IMR-90 (cell line): ENCODE data around the gene DPP10. TPM values are rescaled to one million over a fixed set of nuclear protein-coding genes. Genes with fewer than 3 reads are reported as not detected.

ENCODE experiments used
- ATAC-seq: fragments of 200-7000 bp; cut with Tn5 transposase; 2 replicates; pipeline ENCODE4 v1.9.1; 2020; ENCODE audit warnings: low read depth, mild to moderate bottlenecking, moderate library complexity
- BruUV-seq: library from RNA; stranded (reverse); fragments of 400-500 nt; replicated peaks from 2 replicates; lab custom pipeline; 2021; lab: Mats Ljungman, UMichigan
- CTCF ChIA-PET: fragments of 300-600 bp; formaldehyde crosslinking; extraction: SDS; loops from one replicate; lab custom pipeline; 2021; ENCODE audit warnings: antibody characterized with exemption; lab: Yijun Ruan, JAX
- POLR2A ChIA-PET: fragments of 300-600 bp; sonication (Branson Sonifier 250); formaldehyde crosslinking; loops from one replicate; lab custom pipeline; 2022; ENCODE audit warnings: antibody characterized with exemption; ENCODE audit not compliant: unreplicated experiment; lab: Charles Lee
- DNase-seq: peaks from one replicate; pipeline ENCODE4 v3.0.0; 2013
- H2AFZ ChIP-seq: replicated peaks from 2 replicates; pipeline ENCODE3; 2013; ENCODE audit warnings: low read length, mild to moderate bottlenecking; ENCODE audit not compliant: poor library complexity
- H2AK5ac ChIP-seq: 2 replicates; pipeline ENCODE4 v1.6.1; 2013; ENCODE audit warnings: low read depth, low read length, inconsistent platforms
- H2AK9ac ChIP-seq: replicated peaks from 2 replicates; pipeline ENCODE3; 2013; ENCODE audit warnings: mild to moderate bottlenecking, low read depth, low read length, moderate library complexity; ENCODE audit not compliant: poor library complexity
- H2BK120ac ChIP-seq: 2 replicates; pipeline ENCODE4 v1.6.1; 2013; ENCODE audit warnings: low read depth, low read length, inconsistent platforms
- H2BK15ac ChIP-seq: 3 replicates; pipeline ENCODE4 v1.6.1; 2013; ENCODE audit warnings: low read depth, low read length, inconsistent platforms
- H2BK20ac ChIP-seq: 2 replicates; pipeline ENCODE4 v1.6.1; 2013; ENCODE audit warnings: low read depth, mild to moderate bottlenecking, inconsistent platforms, low read length, moderate library complexity
- H2BK5ac ChIP-seq: 2 replicates; pipeline ENCODE4 v1.6.1; 2013; ENCODE audit warnings: mild to moderate bottlenecking, low read depth, low read length, inconsistent platforms; ENCODE audit not compliant: poor library complexity, severe bottlenecking
- H3K14ac ChIP-seq: replicated peaks from 2 replicates; pipeline ENCODE4 v1.6.1; 2013; ENCODE audit warnings: low read depth, low read length, inconsistent platforms
- H3K18ac ChIP-seq: 2 replicates; pipeline ENCODE4 v1.6.1; 2013; ENCODE audit warnings: low read depth, low read length, control low read depth
- H3K23ac ChIP-seq: 2 replicates; pipeline ENCODE4 v1.6.1; 2013; ENCODE audit warnings: low read depth, low read length, inconsistent platforms
- H3K27ac ChIP-seq: 2 replicates; pipeline ENCODE4 v1.5.1; 2013; ENCODE audit warnings: mild to moderate bottlenecking, control low read depth, low read length; ENCODE audit not compliant: insufficient read depth
- H3K27me3 ChIP-seq: 2 replicates; pipeline ENCODE4 v1.6.1; 2013; ENCODE audit warnings: low read length; ENCODE audit not compliant: control insufficient read depth, insufficient read depth
- H3K36me3 ChIP-seq: 2 replicates; pipeline ENCODE4 v1.6.1; 2013; ENCODE audit warnings: low read length, mixed read lengths; ENCODE audit not compliant: control insufficient read depth, insufficient read depth
- H3K4ac ChIP-seq: 2 replicates; pipeline ENCODE4 v1.6.1; 2013; ENCODE audit warnings: low read depth, low read length, inconsistent platforms
- H3K4me1 ChIP-seq: 2 replicates; pipeline ENCODE4 v1.6.1; 2013; ENCODE audit warnings: low read length, mixed read lengths; ENCODE audit not compliant: control insufficient read depth, insufficient read depth
- H3K4me2 ChIP-seq: 2 replicates; pipeline ENCODE4 v1.6.1; 2013; ENCODE audit warnings: low read depth, mild to moderate bottlenecking, control low read depth, low read length, moderate library complexity
- H3K4me3 ChIP-seq: 2 replicates; pipeline ENCODE4 v1.5.1; 2013; ENCODE audit warnings: low read depth, mild to moderate bottlenecking, control low read depth, low read length, moderate library complexity; ENCODE audit not compliant: insufficient read depth
- H3K56ac ChIP-seq: 2 replicates; pipeline ENCODE4 v1.6.1; 2013; ENCODE audit warnings: low read length, inconsistent platforms; ENCODE audit not compliant: insufficient read depth; ENCODE audit errors: extremely low read depth
- H3K79me1 ChIP-seq, 2 experiments: 2 replicates each; pipeline ENCODE4 v1.6.1; 2013; ENCODE audit warnings: low read length in 2 of 2, inconsistent platforms in 1 of 2, low read depth in 1 of 2
- H3K9ac ChIP-seq: 2 replicates; pipeline ENCODE4 v1.6.1; 2013; ENCODE audit warnings: low read depth, low read length, control low read depth
- H3K9me1 ChIP-seq: 2 replicates; pipeline ENCODE4 v1.6.1; 2013; ENCODE audit warnings: low read length, inconsistent platforms; ENCODE audit not compliant: insufficient read depth
- H3K9me3 ChIP-seq: 2 replicates; pipeline ENCODE4 v1.6.1; 2013; ENCODE audit warnings: low read length; ENCODE audit not compliant: control insufficient read depth, insufficient read depth
- H4K20me1 ChIP-seq: 2 replicates; pipeline ENCODE4 v1.6.1; 2013; ENCODE audit warnings: low read length, inconsistent platforms; ENCODE audit not compliant: insufficient read depth
- H4K5ac ChIP-seq: 2 replicates; pipeline ENCODE4 v1.6.1; 2013; ENCODE audit warnings: mild to moderate bottlenecking, low read depth, low read length, control low read depth
- H4K8ac ChIP-seq, 2 experiments: 2 replicates each; pipeline ENCODE4 v1.6.1; 2013; ENCODE audit warnings: low read depth in 2 of 2, low read length in 2 of 2, control low read depth in 1 of 2, inconsistent platforms in 1 of 2
- H4K91ac ChIP-seq: 2 replicates; pipeline ENCODE4 v1.6.1; 2013; ENCODE audit warnings: low read depth, low read length, inconsistent platforms; ENCODE audit not compliant: insufficient read depth
- BHLHE40 ChIP-seq: fragments of 150-350 bp; IDR thresholded peaks from 2 replicates; pipeline ENCODE4 v1.6.1; 2016; ENCODE audit warnings: mild to moderate bottlenecking, low read depth, low read length
- CEBPB ChIP-seq: IDR thresholded peaks from 2 replicates; pipeline ENCODE4 v1.6.1; 2012; ENCODE audit warnings: low read depth, low read length, improper control_type of control experiment
- CHD1 ChIP-seq: IDR thresholded peaks from 2 replicates; pipeline ENCODE4 v1.6.1; 2012; ENCODE audit warnings: low read depth, low read length, improper control_type of control experiment
- CTCF ChIP-seq: conservative IDR thresholded peaks from 2 replicates; pipeline ENCODE4 v1.5.1; 2012; ENCODE audit warnings: mild to moderate bottlenecking, low read depth, low read length, improper control_type of control experiment
- ELK1 ChIP-seq: fragments of 150-350 bp; IDR thresholded peaks from 2 replicates; pipeline ENCODE4 v1.6.1; 2016; ENCODE audit warnings: low read depth, mild to moderate bottlenecking, low read length, moderate library complexity, borderline replicate concordance
- MAFK ChIP-seq: IDR thresholded peaks from 2 replicates; pipeline ENCODE4 v1.6.1; 2012; ENCODE audit warnings: low read depth, low read length, improper control_type of control experiment
- MAZ ChIP-seq: IDR thresholded peaks from 2 replicates; pipeline ENCODE4 v1.6.1; 2012; ENCODE audit warnings: low read depth, mild to moderate bottlenecking, low read length, improper control_type of control experiment, moderate library complexity, borderline replicate concordance
- MXI1 ChIP-seq: IDR thresholded peaks from 2 replicates; pipeline ENCODE4 v1.6.1; 2012; ENCODE audit warnings: low read depth, mild to moderate bottlenecking, low read length, moderate library complexity, borderline replicate concordance
- NFE2L2 ChIP-seq: fragments of 150-350 bp; IDR thresholded peaks from 2 replicates; pipeline ENCODE4 v1.6.1; 2016; ENCODE audit warnings: low read depth, mild to moderate bottlenecking, low read length
- SMC3 ChIP-seq: fragments of 150-350 bp; IDR thresholded peaks from 2 replicates; pipeline ENCODE4 v1.6.1; 2016; ENCODE audit warnings: low read depth, mild to moderate bottlenecking, antibody characterized with exemption, low read length, moderate library complexity
- WGBS, 2 experiments: methylation state at CpG; one replicate each; pipeline versions ENCODE4 v1.1.5 to v1.1.7; 2013; ENCODE audit warnings: missing lambda C conversion rate in 2 of 2; ENCODE audit not compliant: insufficient read length in 1 of 2; ENCODE audit errors: extremely low coverage in 2 of 2; 5-methylcytosine and 5-hydroxymethylcytosine counted together
- dilution Hi-C: fragments of 300-500 bp; cut with HindIII; formaldehyde crosslinking; loops from one replicate; pipeline ENCODE4 v1.14.3; 2018; ENCODE audit warnings: low sequenced_read_pairs; ENCODE audit not compliant: unreplicated experiment
- in situ Hi-C: fragments of 300-500 bp; cut with MboI; formaldehyde crosslinking; loops from 3 replicates; pipeline ENCODE4 v1.14.3; 2019; ENCODE audit warnings: low sequenced_read_pairs, inconsistent platforms, mixed read lengths
- intact Hi-C: fragments of 100-400 bp; cut with micrococcal nuclease; formaldehyde crosslinking; loops from 2 replicates; pipeline ENCODE4 v1.10.0; 2022
- polyA plus RNA-seq, 3 experiments: library from polyadenylated mRNA; depleted of rRNA; stranded (reverse); fragments of >200 nt; gene quantifications; 2 replicates each; pipeline ENCODE4 v1.2.3, GENCODE V29; 2012; ENCODE audit warnings: low replicate concordance in 1 of 3
- total RNA-seq: library from RNA; depleted of rRNA; stranded (reverse); fragments of >200 nt; gene quantifications from 2 replicates; pipeline ENCODE4 v1.2.3, GENCODE V29; 2012
- TF ChIP-seq, protein P1 (sequence below): fragments of 150-350 bp; IDR thresholded peaks from 2 replicates; pipeline ENCODE4 v1.6.1; 2017; ENCODE audit warnings: mild to moderate bottlenecking, antibody characterized with exemption, low read length, low read depth

Gene DPP10
- total and polyA plus RNA-seq, 2 of the 4 experiments (the other 2 are of a cell fraction) = not detected

DNA sequence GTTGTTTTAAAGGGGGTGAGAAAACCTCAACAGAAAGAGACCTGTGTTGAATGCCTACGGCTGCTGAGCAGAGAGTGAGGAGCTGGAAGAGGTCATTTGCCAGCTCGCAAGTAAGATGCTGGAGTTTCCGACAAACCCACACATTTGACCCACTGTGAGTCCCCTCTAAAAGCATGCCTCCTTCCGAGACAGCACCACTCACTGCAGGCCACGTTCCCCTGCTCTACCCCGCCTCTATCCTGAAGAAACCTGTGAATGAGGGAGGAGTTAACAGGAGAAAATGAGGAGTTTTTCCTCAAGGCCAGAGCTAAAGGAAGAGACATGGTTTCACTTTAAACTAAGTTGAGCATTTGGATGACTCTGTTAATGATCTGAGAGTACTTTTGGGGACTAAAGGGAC lies 188.7 kb downstream of the DPP10 start:
- H3K9me3 ChIP-seq = no peaks in the 10 kb centered on the region
- dilution Hi-C loops (no loop called here), in situ Hi-C loops (no loop called here), intact Hi-C loops (no loop called here)
- no peak overlapping the region for H4K8ac ChIP-seq
- H4K91ac ChIP-seq = no peak overlapping the region
- no peak overlapping the region for H3K14ac ChIP-seq
- H3K9me1 ChIP-seq = no peaks in the 10 kb centered on the region
- no TSS peak for BruUV-seq
- WGBS, 2 experiments = no CpG with 5 or more reads among the region's 6 CpGs
- DNase-seq (no peak), ATAC-seq (no peak)
- H3K9ac ChIP-seq = no peak overlapping the region
- H3K36me3 ChIP-seq = no peaks in the 10 kb centered on the region
- H3K27me3 ChIP-seq = no peaks in the 10 kb centered on the region
- TF ChIP-seq CEBPB (no peak), MAFK (no peak), NFE2L2 (no peak), MAZ (no peak), CTCF (no peak), SMC3 (no peak), ELK1 (no peak), CHD1 (no peak), MXI1 (no peak), BHLHE40 (no peak)
- TF ChIP-seq, protein P1, sequence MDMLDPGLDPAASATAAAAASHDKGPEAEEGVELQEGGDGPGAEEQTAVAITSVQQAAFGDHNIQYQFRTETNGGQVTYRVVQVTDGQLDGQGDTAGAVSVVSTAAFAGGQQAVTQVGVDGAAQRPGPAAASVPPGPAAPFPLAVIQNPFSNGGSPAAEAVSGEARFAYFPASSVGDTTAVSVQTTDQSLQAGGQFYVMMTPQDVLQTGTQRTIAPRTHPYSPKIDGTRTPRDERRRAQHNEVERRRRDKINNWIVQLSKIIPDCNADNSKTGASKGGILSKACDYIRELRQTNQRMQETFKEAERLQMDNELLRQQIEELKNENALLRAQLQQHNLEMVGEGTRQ = no peak
- no peak overlapping the region for H3K18ac ChIP-seq
- CTCF ChIA-PET = interaction anchor here (0.6 kb wide), 2 partner anchors 27 to 292 kb away, joined by 3 to 4 read pairs; no protein-coding TSS in a partner anchor
- H2AK5ac ChIP-seq = no peak overlapping the region
- H3K27ac ChIP-seq = no peak overlapping the region
- H4K20me1 ChIP-seq = no peaks in the 10 kb centered on the region
- H3K4me3 ChIP-seq = no peak overlapping the region
- H2AK9ac ChIP-seq = no peak overlapping the region
- no peak overlapping the region for H3K56ac ChIP-seq
- no peak overlapping the region for H3K23ac ChIP-seq
- H2BK15ac ChIP-seq = no peak overlapping the region
- no peaks in the 10 kb centered on the region for H3K4me1 ChIP-seq
- H2BK120ac ChIP-seq = no peak overlapping the region
- POLR2A ChIA-PET = no interaction called here
- no peak overlapping the region for H2AFZ ChIP-seq
- H3K4me2 ChIP-seq = no peak overlapping the region
- H4K5ac ChIP-seq = no peak overlapping the region
- no peak overlapping the region for H2BK20ac ChIP-seq
- H3K79me1 ChIP-seq = no peaks in the 10 kb centered on the region
- no peak overlapping the region for H3K4ac ChIP-seq
- no peak overlapping the region for H2BK5ac ChIP-seq
